Ishikawa (cell line): ENCODE results near the gene TMEM132A.

Experiments
- TAF1 ChIP-seq: IDR thresholded peaks from 2 replicates; pipeline ENCODE4 v1.6.1; 2012; ENCODE audit warnings: low read depth, mild to moderate bottlenecking
- USF1 ChIP-seq: IDR thresholded peaks from 2 replicates; pipeline ENCODE4 v1.6.1; 2012
- YY1 ChIP-seq: IDR thresholded peaks from 2 replicates; pipeline ENCODE4 v1.6.1; 2012; ENCODE audit warnings: low read depth

GRCh38 chr11:60973699-60974098 is 49.4 kb downstream of the TMEM132A start:
- no peak for TF ChIP-seq TAF1
- TF ChIP-seq USF1: no peak
- no peak for TF ChIP-seq YY1
